ENCODE results near the gene DNM3.
A peak's percentile ranks its signal among the peaks of the same experiment; 100 is the strongest.

DNM3 gene

DNA sequence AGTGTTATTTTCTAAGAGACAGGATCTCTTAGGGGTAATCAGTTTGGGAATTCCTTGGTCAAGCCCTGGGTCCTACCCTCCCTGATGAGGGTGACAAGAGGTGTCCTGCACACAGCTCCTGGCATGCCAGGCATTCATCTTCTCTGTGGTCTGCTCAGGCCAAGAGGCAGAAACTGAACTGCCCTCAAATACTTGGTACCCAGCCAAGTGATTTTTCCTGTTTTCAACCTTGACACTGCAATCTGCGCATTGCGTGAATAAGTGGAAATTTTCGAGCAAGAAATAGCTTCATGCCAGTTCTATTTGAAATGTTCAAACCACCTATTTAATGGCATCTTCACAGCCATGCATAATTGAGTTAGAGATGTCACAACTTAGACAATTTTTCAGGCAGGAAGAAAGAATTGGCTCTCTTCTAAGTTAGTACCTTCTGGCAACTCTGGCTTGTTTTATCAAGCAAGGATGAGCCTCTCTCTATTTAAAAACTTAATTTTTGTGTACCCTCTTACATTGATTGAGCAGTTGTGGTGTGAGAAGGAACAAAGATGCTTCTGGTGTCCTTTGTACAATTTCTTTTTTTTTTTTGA is 27.0 kb downstream of the DNM3 start:
- TF ChIP-seq, protein P1, sequence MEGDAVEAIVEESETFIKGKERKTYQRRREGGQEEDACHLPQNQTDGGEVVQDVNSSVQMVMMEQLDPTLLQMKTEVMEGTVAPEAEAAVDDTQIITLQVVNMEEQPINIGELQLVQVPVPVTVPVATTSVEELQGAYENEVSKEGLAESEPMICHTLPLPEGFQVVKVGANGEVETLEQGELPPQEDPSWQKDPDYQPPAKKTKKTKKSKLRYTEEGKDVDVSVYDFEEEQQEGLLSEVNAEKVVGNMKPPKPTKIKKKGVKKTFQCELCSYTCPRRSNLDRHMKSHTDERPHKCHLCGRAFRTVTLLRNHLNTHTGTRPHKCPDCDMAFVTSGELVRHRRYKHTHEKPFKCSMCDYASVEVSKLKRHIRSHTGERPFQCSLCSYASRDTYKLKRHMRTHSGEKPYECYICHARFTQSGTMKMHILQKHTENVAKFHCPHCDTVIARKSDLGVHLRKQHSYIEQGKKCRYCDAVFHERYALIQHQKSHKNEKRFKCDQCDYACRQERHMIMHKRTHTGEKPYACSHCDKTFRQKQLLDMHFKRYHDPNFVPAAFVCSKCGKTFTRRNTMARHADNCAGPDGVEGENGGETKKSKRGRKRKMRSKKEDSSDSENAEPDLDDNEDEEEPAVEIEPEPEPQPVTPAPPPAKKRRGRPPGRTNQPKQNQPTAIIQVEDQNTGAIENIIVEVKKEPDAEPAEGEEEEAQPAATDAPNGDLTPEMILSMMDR (IDR thresholded peaks at IDR 0.05; ENCODE audit: insufficient read depth, missing control alignments): no peak
- DNase-seq (ENCODE audit: insufficient read length, low spot score) (no peak), FAIRE-seq (no peak)

DNA sequence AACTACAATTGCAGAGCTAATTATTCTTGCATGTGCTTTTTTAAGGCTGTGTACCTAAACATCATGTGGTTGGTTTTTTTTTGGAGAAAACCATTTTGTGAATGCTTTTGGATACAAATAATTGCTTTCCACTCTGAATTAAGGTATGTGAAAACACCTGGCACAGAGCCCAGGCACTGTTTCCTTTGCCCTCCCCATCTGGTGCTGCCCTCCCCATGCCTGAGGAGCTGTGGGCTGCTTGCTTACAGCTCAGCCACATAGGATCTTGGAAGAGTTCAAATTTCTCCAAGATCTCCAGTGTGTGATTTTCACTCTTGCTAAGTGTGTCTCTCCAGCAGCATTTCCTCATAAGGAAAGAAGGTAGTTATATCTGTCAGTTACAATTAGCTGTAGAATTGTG is 27.8 kb downstream of the DNM3 start:
- FAIRE-seq (no peak), DNase-seq (ENCODE audit: insufficient read length, low spot score) (no peak)
- TF ChIP-seq, protein P1 (IDR thresholded peaks at IDR 0.05; ENCODE audit: insufficient read depth, missing control alignments): no peak

DNA sequence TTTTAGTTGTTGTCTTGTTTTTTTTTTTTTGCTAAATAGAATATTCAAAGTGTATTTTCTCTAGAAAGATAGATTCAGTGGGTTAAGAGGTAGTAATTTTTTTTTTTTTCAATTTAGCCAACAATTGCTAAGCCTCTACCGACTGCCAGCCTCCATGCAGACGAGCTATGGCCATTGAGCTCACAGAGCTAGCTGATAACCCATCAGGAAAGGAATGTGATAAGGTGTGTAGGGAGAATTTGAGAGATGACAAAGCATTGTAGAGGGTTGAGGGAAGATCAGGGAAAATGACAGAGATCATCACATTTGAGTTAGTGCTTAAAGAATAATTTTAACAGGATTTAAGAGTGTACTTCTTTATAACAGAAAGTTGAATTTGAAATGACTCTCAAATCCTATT is 30.6 kb downstream of the DNM3 start:
- no peak for FAIRE-seq
- TF ChIP-seq, protein P1 (IDR thresholded peaks at IDR 0.05; ENCODE audit: insufficient read depth, missing control alignments): no peak

DNA sequence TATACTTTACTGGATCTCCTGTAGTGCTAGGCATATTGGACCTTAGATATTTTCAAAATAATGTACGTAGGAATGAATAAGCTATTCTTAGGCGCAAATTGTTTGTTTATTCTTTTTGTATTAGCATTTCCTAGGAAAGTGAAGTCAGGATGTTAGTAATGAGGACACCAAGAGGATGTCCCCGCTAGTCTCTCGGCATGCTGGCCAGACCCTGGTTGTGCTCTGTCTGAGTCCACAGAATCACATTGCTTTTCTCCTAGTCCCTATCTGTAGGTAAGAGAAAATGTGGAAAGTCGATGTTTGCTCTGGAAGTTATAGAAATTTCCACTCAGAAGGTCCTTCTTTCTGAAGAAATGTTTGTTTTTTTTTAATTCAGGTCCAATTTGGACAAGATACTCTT is 31.1 kb downstream of the DNM3 start:
- TF ChIP-seq, protein P1 (IDR thresholded peaks at IDR 0.05; ENCODE audit: insufficient read depth, missing control alignments): no peak
- FAIRE-seq (no peak), DNase-seq (ENCODE audit: insufficient read length, low spot score) (no peak)

More for the DNA sequence above, 30.6 kb downstream of the DNM3 start:
- no peak for DNase-seq (ENCODE audit: insufficient read length, low spot score)

DNA sequence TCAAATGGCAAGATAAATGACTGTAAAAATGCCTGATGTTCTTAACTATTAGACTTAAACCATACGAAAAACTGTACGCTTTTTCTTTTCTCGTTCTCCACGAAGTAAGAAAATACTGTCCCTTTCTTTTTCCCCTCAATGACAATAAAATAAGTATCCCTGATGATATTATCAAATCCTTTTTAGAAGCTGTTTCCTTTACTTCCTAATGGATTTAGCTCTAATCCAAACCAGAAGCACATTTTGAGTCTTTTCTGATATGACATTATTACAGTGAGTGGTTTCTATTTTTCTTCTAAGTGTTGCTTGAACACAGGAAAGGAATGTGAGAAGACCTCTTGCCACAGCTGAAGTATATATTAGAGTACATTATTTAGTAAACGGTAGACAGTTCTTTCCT is 32.4 kb downstream of the DNM3 start:
- TF ChIP-seq, protein P1 (IDR thresholded peaks at IDR 0.05; ENCODE audit: insufficient read depth, missing control alignments): no peak
- DNase-seq (ENCODE audit: insufficient read length, low spot score) (no peak), FAIRE-seq (peak; percentile 88)

DNA sequence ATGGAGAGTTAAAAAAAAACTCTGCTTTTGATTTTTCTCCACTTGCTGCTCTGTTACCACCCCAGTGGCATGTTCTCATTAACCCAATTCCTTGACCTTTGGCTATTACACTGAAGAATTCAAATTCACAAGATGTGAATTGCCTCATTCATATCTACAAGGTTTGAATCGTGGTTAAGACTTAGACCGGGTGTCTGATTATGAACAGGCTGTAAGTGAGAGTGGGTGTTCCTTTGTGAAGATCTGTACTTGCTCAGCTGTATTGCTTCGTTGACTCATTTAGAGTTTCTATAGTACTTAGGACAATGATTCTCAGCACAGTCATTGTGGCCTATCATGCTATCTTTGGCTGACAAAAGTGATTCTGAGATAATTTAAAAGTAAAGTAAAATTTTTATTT is 36.4 kb downstream of the DNM3 start:
- FAIRE-seq (no peak), DNase-seq (ENCODE audit: insufficient read length, low spot score) (no peak)
- TF ChIP-seq, protein P1 (IDR thresholded peaks at IDR 0.05; ENCODE audit: insufficient read depth, missing control alignments): no peak

DNA sequence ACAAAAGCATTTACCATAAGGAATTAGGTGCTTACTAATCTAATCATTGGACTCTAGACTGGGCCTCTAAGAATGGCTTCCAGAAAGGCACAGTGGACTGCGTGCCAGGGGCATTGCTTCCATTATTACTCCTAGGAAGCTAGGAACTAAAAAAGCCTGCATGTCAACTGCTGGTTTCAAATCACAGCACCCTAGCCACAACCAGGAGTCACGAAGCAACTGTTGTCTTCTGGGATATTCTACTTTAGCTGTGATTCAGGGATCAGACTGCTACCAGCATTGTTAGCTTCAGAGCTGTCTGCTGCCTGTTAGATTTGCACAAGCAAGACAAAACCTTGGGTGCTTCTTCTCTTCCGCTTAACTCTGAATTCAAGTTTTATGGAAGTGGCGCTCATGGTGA is 38.3 kb downstream of the DNM3 start:
- no peak for FAIRE-seq
- TF ChIP-seq, protein P1 (IDR thresholded peaks at IDR 0.05; ENCODE audit: insufficient read depth, missing control alignments): no peak

More for the DNA sequence above, 38.3 kb downstream of the DNM3 start:
- DNase-seq (ENCODE audit: insufficient read length, low spot score): no peak

Data from D721Med (cell line).